NCI-H69 (cell line): ENCODE data around the gene RNU6-1.

Experiments
- DNase-seq: peaks from one replicate; lab custom pipeline; 2025; lab: John Stamatoyannopoulos, UW

The RNU6-1 gene

DNA sequence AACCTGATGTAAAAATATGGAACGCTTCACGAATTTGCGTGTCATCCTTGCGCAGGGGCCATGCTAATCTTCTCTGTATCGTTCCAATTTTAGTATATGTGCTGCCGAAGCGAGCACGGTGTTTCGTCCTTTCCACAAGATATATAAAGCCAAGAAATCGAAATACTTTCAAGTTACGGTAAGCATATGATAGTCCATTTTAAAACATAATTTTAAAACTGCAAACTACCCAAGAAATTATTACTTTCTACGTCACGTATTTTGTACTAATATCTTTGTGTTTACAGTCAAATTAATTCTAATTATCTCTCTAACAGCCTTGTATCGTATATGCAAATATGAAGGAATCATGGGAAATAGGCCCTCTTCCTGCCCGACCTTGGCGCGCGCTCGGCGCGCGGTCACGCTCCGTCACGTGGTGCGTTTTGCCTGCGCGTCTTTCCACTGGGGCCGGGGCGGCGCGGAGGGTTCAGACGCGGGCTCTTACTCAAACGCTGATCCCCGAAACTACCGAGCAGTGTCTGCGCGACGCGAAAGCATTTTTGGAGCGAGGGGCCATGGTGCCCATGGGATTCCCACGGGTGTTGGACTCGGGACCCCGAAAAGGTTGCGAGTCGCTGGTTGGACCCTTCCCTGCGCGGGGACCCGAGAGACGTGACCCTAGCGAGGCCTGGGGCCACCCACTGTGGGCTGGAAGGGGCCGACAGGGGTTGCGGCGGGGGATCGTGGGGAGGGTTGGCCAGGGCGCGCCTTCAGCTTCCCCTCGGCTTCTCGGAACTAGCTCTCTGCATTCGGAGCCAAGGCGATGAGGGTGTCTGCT, at the start of gene RNU6-1:
TSS of gene RNU6-1 (minus strand) at position 117 of the 820 bp plus-strand sequence.
- peak; percentile 93 for DNase-seq

DNA sequence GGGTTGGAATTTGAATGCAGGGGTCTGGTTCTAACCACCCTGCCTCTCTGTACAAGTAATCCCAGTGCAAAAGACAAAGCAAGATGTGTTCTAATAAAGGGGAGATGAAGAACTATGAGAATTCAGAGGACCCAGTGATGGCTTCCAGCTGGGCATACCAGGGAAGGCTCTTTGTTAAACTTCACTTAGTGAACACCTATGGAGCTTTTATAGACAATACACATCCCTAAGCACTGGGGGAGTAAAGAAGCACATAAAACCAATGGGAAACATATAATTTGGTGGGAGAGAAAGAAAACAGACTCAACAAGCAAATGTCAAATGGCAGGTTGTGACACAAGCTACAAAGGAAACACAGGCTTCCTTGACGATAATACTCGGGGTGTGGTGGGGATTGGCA, 47.9 kb upstream of the RNU6-1 start:
- peak; percentile 78 for DNase-seq

DNA sequence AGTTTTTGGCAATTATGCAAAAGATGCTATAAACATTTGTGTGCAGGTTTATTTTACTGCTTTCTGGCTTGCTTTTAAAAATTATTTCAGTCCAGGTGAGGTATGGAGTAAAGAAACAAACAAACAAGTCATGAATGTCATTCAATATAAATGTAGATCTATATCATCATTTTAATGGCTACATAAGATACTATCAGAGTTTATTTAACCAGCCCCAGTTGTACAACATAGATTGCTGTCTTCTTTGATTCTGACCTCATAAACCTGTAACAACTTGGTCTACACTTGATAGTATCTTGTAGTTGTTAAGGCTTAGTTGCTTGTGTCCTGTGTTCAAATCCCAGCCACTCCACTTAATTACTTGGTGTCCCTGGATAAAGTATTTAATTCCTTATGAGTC, 46.0 kb upstream of the RNU6-1 start:
- DNase-seq: no peak

DNA sequence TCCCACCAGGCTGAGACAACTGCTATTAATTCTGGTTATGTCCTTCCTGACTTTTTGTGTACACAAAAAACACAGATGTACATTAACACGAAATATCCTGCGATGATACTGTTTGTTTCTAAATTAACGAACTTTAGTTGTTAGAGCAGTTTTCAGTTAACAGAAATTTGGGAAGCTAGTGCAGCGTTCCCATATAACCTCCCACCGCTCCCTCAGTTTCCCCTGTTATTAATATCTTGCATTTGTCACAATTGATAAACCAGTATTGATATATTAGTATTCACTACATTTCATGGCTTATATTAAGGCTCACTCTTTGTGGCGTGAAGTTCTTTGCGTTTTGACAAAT, 45.3 kb upstream of the RNU6-1 start:
- DNase-seq: no peak

DNA sequence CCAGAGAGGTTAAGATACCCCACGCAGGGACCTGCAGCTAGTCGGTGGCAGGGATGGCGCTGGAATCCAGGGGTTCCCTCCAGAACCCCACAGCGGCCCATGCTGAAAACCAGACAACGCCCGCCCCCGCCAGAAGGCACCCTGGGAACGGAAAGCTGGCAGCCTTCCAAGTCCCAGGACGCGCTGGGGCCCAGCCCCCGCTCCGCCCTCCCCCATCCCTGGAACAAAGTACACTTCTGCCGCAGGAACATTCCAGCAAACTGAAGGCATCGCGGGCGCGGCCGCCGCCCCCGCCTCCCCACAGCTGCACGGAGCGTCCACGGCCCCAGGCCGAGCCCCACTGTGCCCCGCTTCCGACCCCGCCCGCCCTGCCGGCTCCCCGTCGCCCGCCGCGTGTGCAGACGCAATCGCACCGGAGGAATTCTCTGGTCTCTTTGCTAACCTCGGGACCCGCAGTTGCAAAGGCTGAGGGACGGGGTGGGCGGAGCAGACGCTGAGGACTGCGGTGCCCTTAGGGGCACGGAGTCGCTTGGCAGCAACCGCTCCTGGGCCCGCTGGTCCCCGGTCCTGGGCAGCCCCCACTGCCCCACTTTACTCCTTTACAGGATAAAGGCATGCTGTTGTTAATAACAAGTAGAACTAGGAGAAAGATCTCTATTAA, 44.8 kb upstream of the RNU6-1 start:
- DNase-seq: peak; percentile 66

DNA sequence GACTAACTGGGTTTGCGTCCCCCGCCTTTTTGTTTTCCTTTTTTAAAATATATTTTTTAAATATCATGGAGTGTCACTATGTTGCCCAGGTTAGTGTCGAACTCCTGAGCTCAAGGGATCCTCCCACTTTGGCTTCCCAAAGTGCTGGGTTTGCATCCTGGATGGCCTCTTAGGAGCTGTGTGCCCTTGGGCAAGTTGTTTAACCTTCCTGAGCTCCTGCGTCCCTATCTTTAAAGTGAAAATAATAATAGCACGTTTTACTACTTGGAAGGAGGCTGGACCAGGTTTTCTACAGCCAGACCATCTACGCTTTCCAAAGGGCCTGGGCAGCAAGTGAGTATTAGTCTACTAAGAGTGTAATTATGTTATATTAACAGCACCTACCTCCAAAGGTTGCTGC, 44.2 kb upstream of the RNU6-1 start:
- DNase-seq: no peak

DNA sequence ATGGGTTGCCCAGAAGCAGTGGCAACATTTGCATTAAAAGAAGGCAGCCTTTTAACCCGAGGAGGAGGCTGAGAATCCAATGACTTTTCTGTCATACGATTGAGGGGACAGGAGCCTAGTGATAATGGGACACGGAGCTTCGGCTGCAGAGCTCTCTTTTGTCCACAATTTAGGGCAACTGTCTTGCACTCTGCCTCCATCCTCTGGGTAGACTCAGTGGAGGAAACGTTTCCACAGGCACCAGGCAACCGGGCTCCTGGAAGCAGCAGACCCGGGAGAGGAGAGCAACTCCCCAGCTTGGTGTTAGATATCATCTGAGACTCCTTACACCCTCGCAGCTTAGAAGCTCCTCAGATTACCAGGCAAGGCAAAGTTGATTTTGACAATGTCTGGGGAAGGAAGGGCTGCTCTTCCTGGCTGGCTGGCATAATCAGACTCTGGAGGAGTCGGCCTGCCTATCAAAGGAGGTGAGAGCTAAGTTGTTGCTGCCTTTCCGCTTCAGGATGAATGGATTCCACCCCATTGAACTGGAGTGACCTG, 43.5 kb upstream of the RNU6-1 start:
- DNase-seq: no peak

DNA sequence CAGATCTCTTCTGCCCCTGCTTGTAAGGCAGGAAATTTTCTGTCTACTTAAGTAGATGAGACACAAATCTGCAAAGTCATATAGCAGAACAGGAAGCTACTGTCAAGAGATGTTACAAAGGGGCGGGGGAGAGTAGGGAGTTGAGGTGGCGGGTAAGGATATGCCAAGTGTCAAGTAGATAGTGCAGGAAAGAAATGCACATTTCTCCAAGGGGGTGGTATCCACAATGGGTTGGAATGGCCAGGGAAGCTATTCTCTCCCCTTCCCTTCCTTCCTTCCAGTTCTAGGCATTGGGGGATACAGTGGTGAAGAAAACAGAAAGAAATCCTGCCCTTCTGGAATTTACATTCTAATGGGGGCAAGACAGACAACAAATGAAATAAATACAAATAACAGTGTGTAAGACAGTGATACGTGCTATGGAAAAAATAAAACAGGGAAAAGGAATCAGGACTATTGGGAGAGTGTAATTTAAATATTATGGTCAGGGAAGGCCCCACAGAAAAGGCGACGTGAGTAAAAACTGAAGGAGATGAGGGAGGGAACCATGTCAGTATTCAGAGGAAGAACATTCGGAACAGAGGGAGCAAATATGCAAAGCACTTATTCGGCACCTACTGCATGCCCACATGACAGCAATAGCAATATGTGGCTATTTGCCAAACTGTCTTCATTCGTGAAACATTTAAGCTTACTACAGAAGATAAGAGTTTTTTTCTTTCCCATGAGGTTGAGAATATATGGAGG, 42.8 kb upstream of the RNU6-1 start:
- DNase-seq: no peak

DNA sequence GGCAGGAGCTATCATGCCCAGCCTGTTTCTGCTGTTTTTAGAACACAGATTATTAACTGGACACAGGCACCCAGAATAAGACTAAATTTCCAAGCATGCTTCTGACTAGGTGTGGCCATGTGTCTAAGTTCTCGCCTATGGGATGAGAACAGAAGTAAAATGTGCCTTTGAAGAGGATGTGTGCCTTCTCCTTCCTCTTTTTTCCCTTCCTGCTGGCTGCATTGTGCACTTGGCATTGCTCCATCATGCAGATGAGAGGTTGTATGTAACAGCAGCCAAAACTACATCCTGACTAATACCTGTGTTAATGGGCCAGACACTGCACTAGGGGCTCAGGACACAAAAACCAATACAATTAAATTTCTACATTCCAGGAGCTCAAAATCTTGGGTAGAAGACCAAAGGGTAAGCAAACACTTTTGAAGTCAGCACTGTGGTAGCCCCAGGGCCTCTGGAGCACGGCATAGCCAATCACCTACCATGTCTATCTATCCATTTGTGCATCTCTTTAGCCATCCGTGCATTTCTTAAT, 40.9 kb upstream of the RNU6-1 start:
- peak; percentile 39 for DNase-seq

DNA sequence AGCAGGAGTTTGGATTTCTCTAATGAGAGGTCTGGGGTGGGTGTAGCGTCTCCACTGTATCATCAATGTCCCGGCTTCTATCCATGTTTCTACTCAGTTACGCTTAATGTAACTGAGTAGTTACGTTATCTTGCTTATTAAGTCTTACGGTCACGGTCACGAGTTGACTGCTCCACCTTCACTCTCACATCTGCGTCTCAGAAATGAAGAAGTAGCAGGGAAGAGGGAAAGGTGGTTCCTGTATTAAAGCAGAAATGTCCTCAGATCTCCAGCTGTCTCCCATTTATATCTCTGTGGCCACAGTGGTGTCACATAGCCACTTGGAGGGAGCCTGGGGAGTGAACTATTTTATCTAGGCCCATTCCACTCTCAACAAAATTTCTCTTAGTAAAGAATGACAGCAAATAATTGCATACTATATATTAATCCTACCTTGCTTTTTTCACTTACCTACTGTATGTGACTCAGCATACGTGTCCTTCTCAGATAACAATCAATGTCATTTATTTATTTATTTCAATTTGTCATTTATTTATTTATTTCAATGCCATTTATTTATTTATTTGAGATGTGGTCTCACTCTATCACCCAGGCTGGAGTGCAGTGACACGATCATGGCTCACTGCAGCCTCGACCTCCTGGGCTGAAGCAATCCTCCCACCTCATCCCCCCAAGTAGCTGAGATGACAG, 39.7 kb upstream of the RNU6-1 start:
- DNase-seq: no peak

DNA sequence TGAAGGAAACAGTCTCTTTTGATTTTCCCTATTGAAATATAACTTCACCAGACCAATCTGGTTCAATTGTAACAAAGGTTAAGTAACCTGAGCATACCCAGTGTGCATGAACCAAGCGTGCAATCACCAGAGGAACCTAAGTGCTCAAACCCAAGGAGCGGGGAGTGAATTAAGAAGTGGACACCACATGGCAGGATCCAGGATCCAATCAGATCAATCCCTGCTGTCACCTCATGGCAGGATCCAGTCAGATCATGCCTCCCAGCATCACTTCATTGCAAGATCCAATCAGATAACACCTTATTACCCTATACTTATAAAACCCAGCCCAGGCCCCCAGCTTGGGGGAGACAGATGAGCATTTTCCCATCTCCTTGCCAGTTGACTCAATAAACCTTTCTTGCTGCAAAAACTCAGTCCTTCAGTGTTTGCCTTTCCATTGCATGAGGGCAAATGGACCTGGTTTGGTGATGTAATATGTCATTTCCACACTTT, 38.9 kb upstream of the RNU6-1 start:
- no peak for DNase-seq

DNA sequence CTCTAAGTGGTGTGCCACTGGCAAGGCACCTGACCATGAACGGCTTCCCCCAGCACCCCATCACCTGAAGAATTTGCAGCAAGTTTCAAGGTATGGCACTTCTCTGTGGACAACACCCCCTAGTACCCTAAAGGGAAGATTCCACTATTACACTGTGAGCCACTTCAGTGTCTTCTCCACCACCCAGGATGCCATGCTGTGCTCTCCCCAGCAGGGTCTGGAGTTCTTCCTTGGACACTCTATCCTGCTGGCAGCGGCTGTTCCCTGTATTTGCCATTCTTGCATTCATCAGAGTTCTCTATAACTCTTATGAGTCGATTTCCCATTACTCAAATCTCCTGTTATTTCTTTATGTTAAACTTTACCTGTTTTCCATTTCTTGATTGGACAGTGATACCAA, 33.9 kb upstream of the RNU6-1 start:
- no peak for DNase-seq

DNA sequence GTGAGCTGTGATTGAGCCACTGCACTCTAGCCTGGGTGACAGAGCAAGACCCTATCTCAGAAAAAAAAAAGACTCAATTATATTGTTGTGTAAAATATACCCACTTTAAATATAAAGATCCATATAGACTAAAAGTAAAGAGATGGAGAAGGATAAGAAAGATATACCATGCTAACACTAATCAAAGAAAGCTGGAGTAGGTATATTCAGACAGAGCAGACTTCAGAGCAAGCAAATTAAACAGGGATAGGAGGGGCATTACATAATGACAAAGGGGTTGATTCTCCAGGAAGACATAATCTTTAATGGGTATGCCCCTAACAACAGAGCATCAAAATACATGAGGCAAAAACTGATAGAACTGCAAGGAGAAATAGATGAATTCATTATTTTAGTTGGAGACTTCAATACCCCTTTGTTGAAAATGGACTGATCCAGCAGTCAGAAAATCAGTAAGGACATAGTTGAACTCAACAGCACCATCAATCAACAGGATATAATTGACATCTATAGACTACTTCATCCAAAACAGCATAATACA, 31.1 kb upstream of the RNU6-1 start:
- DNase-seq: no peak

DNA sequence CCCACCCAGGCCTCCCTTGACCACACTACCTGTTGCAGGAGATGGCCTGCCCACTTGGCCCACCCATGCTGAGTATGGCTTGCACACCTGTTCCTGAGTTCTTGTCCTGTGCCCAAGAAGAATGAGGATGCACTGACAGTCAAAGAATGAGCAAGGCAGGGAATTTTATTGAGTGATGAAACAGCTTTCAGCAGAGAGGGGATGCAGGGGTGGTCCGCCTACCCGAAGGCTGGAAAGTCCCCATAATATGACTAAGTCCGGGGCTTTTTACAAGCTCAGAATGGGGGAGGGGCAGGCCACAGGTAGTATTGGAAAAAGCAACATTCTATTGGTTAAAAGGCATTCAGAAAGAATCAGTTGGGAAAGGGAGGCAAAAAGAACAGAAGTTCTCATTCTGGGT, 29.9 kb upstream of the RNU6-1 start:
- no peak for DNase-seq

DNA sequence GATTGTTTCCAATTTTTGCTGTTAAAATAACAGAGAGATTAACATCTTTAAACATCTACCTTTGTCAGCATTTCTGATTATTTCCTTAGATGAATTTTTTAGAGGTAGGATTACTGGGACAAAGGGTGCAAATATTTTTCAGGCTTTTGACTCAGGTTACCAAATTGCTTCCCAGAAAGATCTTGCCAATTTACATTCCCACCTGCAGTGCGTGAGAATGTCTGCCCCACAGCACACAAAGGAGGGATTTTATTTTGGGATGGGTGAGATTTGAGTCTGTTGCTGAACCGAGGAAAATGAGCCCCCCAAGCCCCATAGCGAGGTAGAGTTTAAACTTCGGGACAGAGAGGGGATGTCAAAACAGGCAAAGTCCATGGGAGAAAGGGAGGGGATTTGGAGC, 25.9 kb upstream of the RNU6-1 start:
- DNase-seq: no peak

DNA sequence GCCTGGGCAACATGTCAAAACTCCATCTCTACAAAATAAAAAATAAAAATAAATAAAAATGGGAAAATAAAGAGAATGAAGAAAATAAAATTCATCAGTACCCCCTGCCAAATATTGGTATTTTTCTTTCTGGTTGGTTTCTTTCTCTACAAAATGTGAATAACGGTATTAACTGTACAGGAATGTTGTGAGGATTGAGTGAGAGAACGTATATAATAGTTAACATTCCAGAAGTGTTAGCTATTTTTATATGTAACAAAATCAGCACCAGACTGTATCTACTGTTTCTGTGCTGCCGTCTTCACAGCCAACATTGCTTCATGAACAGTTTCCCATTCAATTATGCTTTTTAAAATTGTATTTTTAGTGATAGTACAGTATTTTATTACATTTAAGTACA, 25.5 kb upstream of the RNU6-1 start:
- no peak for DNase-seq

DNA sequence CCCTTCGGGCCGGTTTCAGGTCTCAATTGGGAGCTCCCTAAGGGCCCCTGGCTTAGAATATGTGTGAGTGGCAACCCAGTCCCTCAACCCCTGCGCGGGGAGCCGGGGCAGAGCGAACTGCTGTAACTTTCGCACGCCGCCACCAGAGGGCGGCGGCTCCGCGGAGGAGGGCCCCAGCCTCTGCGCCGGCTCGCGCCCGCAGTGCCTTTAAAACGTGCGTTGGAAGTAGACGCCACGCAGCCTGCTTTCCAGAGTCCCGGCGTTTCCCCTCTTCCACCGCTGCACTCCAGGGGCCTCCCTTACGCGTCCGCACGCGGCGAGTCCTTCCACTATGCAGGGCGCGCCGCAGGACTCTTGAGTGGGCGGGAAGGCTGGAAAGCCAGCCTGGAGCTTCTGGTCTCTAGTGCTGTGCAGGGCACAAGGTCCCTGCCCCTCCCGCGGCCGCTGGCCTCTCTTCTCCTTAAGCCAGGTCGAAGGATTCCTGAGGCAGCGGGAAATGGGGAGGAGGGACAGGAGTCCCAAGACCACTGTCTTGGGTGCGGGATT, 23.7 kb upstream of the RNU6-1 start:
- DNase-seq: peak; percentile 87

DNA sequence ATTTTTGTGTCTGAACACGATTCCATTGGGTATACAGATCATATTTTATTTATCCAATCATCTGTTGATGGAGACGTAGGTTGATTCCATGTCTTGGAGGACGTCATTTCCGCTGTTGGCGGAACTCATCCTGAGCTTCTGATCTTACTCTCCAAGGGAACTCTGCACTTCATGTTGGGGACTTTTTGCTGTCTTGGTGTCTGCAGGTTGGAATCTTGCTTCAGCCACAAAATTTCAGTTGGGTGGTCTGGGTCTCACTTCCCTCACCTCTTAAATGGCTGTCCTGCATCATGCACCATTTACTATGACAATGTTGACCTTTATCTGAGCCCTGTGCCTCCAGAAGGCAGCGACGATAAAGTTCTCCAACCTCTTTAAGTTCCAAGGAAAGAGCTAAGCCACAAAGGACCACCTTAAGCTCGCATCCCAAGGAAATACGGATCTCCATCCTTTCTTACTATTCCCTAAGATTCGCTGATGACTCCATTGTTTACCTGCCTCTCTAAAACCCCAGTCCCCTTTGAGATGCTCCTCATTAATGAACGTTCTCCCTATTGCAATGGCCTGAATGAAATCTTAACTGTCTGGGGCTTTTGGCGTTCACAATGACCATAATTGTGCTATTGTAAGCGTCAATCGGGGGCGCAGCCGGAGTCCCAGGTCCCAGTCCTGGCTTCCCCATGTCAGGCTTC, 23.1 kb upstream of the RNU6-1 start:
- no peak for DNase-seq

DNA sequence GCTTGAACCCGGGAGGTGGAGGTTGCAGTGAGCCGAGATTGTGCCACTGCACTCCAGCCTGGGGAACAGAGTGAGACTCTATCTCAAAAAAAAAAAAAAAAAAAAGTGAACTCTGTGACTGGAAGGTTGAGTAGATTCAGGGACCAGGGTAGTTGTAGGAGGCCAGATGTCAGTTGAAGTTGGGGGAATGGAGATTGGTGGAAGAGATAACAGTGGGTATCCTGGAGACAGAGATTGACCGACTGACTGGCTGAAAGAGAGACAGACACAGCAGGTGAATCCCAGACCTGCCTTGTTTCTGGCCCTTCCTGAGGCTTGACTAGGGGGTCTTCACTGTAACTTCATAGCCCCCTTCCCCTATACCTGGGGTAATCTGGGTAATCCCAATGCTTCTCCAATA, 22.1 kb upstream of the RNU6-1 start:
- no peak for DNase-seq

DNA sequence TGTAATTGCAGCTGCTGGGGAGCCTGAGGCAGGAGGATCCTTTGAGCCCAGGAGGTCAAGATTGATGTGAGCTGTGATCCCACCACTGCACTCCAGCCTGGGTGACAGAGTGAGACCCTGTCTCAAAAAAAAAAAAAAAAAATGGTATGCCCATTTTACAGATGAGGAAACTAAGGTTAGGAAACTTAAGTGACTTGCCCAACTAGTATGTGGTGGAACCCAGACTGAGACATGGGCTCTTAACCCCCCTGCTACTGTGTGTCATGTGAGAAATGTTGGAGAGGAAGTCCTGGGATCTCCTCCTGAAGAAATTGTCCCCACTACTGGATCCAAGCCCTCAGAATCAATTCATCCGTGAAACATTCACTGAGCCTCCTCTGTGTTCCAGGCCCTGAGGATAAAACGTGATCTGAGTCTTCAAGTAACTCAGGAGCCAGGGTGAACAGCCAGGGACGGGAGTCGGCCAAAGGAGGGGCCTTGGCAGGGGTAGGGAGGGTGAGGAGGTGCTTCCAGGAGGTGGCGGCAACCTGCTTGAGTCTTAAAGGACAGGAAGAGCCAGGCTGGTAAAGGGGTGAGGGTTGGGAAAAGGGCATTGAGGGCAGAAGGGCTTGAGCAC, 19.6 kb upstream of the RNU6-1 start:
- no peak for DNase-seq
